ENCODE results near the gene DHRS4.

Gene DHRS4
- 3.9 to 5.9 (median 5.4) reads per million in 3 donors for total RNA-seq

DNA sequence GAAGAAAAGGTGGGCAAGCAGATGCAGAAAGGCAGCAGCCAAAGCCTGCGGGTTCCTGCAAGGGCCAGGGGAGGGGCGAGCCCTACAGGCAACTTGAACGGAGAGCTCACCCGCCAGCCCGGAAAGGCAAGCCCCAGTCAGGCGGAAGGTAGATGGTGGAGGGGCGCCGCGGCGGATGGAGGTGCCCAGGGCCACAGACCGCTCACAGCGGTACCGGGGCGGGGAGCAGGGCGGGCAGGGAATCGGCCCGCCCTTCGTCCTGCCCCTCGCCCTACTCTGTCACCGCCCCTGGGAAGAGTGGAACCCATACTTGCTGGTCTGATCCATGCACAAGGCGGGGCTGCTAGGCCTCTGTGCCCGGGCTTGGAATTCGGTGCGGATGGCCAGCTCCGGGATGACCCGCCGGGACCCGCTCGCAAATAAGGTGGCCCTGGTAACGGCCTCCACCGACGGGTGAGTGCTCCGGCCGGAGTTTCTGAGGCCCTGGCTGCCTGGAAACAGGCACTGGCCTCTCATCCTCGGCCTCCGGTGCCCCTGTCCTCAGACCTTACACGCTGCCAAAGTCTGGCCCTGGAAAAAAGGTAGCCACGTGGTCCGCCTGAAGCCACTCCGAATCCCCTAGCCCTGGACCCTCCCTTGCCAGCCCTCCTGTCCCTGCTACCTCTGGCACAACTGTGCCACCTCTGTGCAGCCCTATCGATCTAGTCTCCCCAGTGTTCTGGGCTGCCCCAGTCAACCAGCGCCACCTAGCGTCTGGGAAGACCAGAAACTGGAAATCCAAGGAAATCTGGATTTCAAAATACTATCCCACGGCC is at the start of gene DHRS4:
Gene DHRS4 (plus strand): TSS at position 307 of the 815 bp plus-strand sequence. CDS start 19 bp downstream, at position 326.
- H3K36me3 ChIP-seq (ENCODE audit: control insufficient read depth, insufficient read depth, low read length): no peaks in the 10 kb centered on the region
- peaks cover 9% of the 10 kb centered on the region for H3K4me1 ChIP-seq (ENCODE audit: control insufficient read depth, insufficient read depth, low read length, poor library complexity, severe bottlenecking)
- peak within 1 kb of the TSS; percentile 85 for H3K4me3 ChIP-seq (ENCODE audit: insufficient read depth, low read depth, low read length, poor library complexity, severe bottlenecking)
- DNase-seq: peak; percentile 66 to 73 (median 73)
- peak within 1 kb of the TSS; percentile 66 for H3K27ac ChIP-seq (ENCODE audit: insufficient read depth, low read length, poor library complexity, severe bottlenecking)
- H3K27me3 ChIP-seq (replicated peaks; ENCODE audit: control insufficient read depth, insufficient read depth, low read length, poor library complexity, severe bottlenecking): no peaks in the 10 kb centered on the region
- H3K9me3 ChIP-seq (ENCODE audit: control insufficient read depth, low read length): no peaks in the 10 kb centered on the region

DNA sequence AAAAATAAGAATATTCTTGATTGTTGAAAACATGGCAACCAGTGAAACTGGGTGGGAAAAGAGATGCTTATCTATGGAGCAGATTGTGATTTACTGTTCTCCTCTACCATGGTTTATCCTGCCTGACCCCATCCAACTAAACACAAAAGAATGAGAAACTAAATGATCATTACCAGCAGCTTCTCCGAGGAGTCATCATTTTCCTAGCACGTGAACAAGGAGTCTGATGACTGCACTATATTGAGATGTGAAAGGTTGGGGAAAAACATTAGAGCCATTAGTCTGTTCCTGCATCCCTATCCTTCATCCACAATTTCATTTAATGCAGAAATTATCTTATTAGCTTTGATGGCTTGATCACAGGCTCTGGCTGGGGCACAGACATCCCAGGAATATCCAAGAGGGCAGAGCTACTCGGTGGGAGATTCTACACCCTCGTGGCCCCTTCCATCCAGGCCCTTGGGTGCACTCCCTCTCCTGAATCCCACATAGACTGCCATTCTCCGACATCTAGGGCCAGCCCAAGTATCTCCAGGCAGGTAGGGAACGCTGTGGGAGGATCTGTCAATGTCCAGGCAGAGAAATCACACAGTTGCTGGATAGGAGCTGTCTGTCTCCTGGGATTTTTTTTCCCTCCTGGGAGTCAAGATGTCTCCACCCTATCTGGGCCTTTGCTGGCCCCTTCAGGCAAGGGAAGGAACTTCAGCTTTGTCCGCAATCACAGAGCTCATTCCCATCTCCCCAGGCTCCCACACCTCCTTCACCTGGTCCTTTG is 43.3 kb upstream of the DHRS4 start:
- H3K27ac ChIP-seq (ENCODE audit: insufficient read depth, low read length, poor library complexity, severe bottlenecking): no peak overlapping the region
- H3K4me1 ChIP-seq (ENCODE audit: control insufficient read depth, insufficient read depth, low read length, poor library complexity, severe bottlenecking): no peaks in the 10 kb centered on the region
- no peak for DNase-seq
- no peaks in the 10 kb centered on the region for H3K27me3 ChIP-seq (replicated peaks; ENCODE audit: control insufficient read depth, insufficient read depth, low read length, poor library complexity, severe bottlenecking)
- no peaks in the 10 kb centered on the region for H3K9me3 ChIP-seq (ENCODE audit: control insufficient read depth, low read length)
- H3K36me3 ChIP-seq (ENCODE audit: control insufficient read depth, insufficient read depth, low read length): no peaks in the 10 kb centered on the region
- no peak overlapping the region for H3K4me3 ChIP-seq (ENCODE audit: insufficient read depth, low read depth, low read length, poor library complexity, severe bottlenecking)

DNA sequence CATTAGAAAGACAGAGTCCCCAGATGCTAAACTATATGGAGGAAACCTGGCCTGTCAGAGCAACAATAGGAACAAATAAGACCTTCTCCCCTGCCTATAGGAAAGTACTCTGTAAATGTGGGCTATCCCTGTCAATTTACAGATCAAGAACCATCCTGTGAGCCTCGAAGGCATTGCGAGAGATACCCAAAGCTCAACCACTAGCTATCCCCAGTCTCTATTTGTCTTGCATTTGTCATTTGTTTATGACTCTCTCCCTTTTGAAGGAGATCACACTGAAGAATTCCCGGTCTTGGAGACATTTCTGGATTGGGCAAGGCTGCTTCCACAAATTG is 42.7 kb upstream of the DHRS4 start:
- Histone ChIP-seq H3K27me3 (replicated peaks; ENCODE audit: control insufficient read depth, insufficient read depth, low read length, poor library complexity, severe bottlenecking) (no peaks in the 10 kb centered on the region), H3K4me3 (ENCODE audit: insufficient read depth, low read depth, low read length, poor library complexity, severe bottlenecking) (no peak overlapping the region)
- no peak for DNase-seq

DNA sequence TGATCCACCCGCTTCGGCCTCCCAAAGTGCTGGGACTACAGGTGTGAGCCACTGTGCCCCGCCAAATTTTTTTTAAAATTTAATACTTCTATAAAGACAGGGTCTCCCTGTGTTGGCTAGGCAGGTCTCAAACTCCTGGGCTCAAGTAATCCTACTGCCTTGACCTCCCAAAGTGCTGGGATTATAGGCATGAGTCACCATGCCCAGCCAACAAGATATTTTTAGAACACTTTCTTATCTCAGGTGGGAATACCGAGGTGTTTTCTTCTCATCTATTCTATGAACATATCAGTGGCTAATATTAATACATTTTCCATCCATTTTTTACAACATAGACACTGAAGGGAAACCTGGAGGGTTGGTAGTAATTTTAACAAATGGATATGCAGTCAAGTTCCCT is 38.0 kb upstream of the DHRS4 start:
- Histone ChIP-seq H3K27ac (ENCODE audit: insufficient read depth, low read length, poor library complexity, severe bottlenecking) (no peak overlapping the region), H3K9me3 (ENCODE audit: control insufficient read depth, low read length) (no peaks in the 10 kb centered on the region), H3K4me3 (ENCODE audit: insufficient read depth, low read depth, low read length, poor library complexity, severe bottlenecking) (no peak overlapping the region), H3K4me1 (ENCODE audit: control insufficient read depth, insufficient read depth, low read length, poor library complexity, severe bottlenecking) (no peaks in the 10 kb centered on the region), H3K36me3 (ENCODE audit: control insufficient read depth, insufficient read depth, low read length) (no peaks in the 10 kb centered on the region), H3K27me3 (replicated peaks; ENCODE audit: control insufficient read depth, insufficient read depth, low read length, poor library complexity, severe bottlenecking) (no peaks in the 10 kb centered on the region)
- DNase-seq: no peak

More for the DNA sequence above, 42.7 kb upstream of the DHRS4 start:
- Histone ChIP-seq H3K9me3 (ENCODE audit: control insufficient read depth, low read length) (no peaks in the 10 kb centered on the region), H3K36me3 (ENCODE audit: control insufficient read depth, insufficient read depth, low read length) (no peaks in the 10 kb centered on the region), H3K4me1 (ENCODE audit: control insufficient read depth, insufficient read depth, low read length, poor library complexity, severe bottlenecking) (no peaks in the 10 kb centered on the region), H3K27ac (ENCODE audit: insufficient read depth, low read length, poor library complexity, severe bottlenecking) (no peak overlapping the region)

DNA sequence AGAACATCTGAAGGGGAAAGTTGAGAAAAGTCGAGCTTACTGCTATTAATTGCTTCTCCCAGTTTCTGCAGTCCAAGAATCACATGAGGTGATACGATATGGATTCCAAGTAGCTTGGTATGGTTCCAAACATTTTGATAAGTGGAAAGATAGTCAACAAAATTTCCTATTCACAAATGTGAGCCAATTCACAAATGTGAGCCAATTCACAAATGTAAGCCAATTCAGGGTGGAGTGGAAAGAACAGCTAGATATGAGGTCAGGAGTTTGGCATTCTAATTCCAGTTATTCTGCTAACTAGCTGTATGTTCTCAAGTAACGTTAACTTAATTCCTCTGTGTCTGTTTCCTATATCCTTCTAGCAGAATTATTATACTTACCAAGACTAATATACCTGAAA is 37.6 kb upstream of the DHRS4 start:
- H3K36me3 ChIP-seq (ENCODE audit: control insufficient read depth, insufficient read depth, low read length): no peaks in the 10 kb centered on the region
- H3K27ac ChIP-seq (ENCODE audit: insufficient read depth, low read length, poor library complexity, severe bottlenecking): no peak overlapping the region
- no peak for DNase-seq
- H3K4me1 ChIP-seq (ENCODE audit: control insufficient read depth, insufficient read depth, low read length, poor library complexity, severe bottlenecking): no peaks in the 10 kb centered on the region
- H3K4me3 ChIP-seq (ENCODE audit: insufficient read depth, low read depth, low read length, poor library complexity, severe bottlenecking): no peak overlapping the region
- H3K9me3 ChIP-seq (ENCODE audit: control insufficient read depth, low read length): no peaks in the 10 kb centered on the region
- no peaks in the 10 kb centered on the region for H3K27me3 ChIP-seq (replicated peaks; ENCODE audit: control insufficient read depth, insufficient read depth, low read length, poor library complexity, severe bottlenecking)

DNA sequence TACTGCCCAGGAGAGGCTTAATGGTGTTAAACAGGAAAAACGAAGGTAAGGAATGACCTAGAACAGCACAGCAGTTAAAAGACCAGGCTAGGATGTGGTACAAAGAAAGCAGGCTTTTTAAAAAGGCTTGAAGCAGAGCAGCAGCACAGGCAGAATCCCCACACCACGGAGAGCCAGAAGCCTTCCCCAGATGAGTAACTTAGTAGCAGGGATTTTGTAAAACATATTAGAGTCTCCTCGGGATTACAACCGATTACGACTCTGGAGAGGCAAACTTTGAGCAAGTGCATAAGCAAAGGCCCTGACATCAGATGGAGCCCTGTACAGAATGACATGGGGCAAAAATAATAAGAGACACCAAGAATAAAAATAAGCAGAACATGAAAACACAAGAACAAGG is 37.1 kb upstream of the DHRS4 start:
- no peaks in the 10 kb centered on the region for H3K9me3 ChIP-seq (ENCODE audit: control insufficient read depth, low read length)
- H3K27me3 ChIP-seq (replicated peaks; ENCODE audit: control insufficient read depth, insufficient read depth, low read length, poor library complexity, severe bottlenecking): no peaks in the 10 kb centered on the region
- no peak overlapping the region for H3K27ac ChIP-seq (ENCODE audit: insufficient read depth, low read length, poor library complexity, severe bottlenecking)
- no peaks in the 10 kb centered on the region for H3K4me1 ChIP-seq (ENCODE audit: control insufficient read depth, insufficient read depth, low read length, poor library complexity, severe bottlenecking)
- H3K36me3 ChIP-seq (ENCODE audit: control insufficient read depth, insufficient read depth, low read length): no peaks in the 10 kb centered on the region
- DNase-seq: no peak
- no peak overlapping the region for H3K4me3 ChIP-seq (ENCODE audit: insufficient read depth, low read depth, low read length, poor library complexity, severe bottlenecking)

DNA sequence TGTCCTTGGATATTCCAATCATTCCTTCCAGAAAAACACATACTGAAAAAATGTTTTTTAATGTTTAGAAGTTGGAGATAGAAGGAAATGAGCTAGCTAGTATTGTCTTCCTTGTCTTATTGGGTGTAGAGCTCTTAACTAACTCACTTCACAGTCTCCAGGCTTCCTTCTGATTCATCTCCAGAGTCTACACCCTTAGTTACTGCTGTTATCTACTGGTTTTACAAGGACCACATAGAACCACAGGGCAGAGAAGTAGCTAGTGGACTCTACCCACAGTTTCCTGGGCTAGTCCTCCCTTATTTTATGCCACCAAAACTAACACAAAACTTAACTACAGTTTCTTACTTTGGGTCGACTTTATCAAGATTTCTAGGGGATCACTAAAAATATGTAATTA is 31.0 kb upstream of the DHRS4 start:
- no peak overlapping the region for H3K27ac ChIP-seq (ENCODE audit: insufficient read depth, low read length, poor library complexity, severe bottlenecking)
- H3K4me3 ChIP-seq (ENCODE audit: insufficient read depth, low read depth, low read length, poor library complexity, severe bottlenecking): no peak overlapping the region
- H3K4me1 ChIP-seq (ENCODE audit: control insufficient read depth, insufficient read depth, low read length, poor library complexity, severe bottlenecking): no peaks in the 10 kb centered on the region
- no peaks in the 10 kb centered on the region for H3K27me3 ChIP-seq (replicated peaks; ENCODE audit: control insufficient read depth, insufficient read depth, low read length, poor library complexity, severe bottlenecking)
- H3K9me3 ChIP-seq (ENCODE audit: control insufficient read depth, low read length): no peaks in the 10 kb centered on the region
- DNase-seq: no peak
- H3K36me3 ChIP-seq (ENCODE audit: control insufficient read depth, insufficient read depth, low read length): no peaks in the 10 kb centered on the region

DNA sequence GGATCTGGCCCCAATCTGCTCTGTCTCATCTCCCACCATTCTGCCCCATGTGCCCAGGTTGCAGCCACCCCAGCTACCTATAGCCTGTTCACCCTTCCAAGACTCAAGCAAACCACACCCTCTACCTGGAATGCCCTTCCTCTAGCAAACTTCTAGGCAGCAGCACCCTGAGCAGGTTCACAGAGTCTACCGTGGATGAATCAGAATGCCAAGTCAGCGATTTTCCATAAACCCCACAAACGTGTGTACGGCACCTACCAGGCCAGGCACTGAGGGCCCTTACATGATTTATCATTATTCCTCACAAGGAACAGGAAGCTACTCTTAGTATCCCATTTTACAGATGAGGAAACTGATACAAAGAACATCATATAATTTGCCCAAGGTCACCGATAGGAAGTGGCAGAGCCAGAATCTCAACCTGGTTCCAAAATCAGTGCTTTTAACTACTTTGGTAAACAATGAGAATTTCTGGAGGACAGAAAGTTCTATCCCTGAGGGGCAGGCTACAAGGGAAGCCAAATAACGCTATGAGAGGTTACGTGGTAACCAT is 28.0 kb upstream of the DHRS4 start:
- Histone ChIP-seq H3K4me3 (ENCODE audit: insufficient read depth, low read depth, low read length, poor library complexity, severe bottlenecking) (no peak overlapping the region), H3K36me3 (ENCODE audit: control insufficient read depth, insufficient read depth, low read length) (no peaks in the 10 kb centered on the region), H3K27ac (ENCODE audit: insufficient read depth, low read length, poor library complexity, severe bottlenecking) (no peak overlapping the region), H3K4me1 (ENCODE audit: control insufficient read depth, insufficient read depth, low read length, poor library complexity, severe bottlenecking) (no peaks in the 10 kb centered on the region), H3K27me3 (replicated peaks; ENCODE audit: control insufficient read depth, insufficient read depth, low read length, poor library complexity, severe bottlenecking) (no peaks in the 10 kb centered on the region), H3K9me3 (ENCODE audit: control insufficient read depth, low read length) (no peaks in the 10 kb centered on the region)
- no peak for DNase-seq

DNA sequence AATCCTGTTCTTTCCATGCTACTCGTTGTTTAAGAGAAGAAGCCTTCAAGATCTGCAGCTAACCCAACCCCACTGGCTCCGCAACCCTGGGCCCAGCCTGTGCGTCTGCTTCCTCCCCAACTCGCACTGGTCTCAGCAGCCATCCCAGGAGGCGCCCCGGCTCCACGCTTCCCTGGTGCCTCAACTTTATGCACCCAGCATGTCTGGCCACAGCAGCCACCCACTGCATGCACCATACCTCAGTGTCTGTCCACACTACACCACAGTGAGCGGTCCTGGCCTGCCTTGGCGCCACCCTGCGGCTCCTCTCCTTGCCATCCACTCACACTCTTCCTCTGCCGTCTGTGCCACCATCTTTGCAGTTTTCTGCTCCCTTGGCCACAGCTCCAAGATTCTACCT is 27.0 kb upstream of the DHRS4 start:
- Histone ChIP-seq H3K4me3 (ENCODE audit: insufficient read depth, low read depth, low read length, poor library complexity, severe bottlenecking) (no peak overlapping the region), H3K27ac (ENCODE audit: insufficient read depth, low read length, poor library complexity, severe bottlenecking) (no peak overlapping the region), H3K9me3 (ENCODE audit: control insufficient read depth, low read length) (no peaks in the 10 kb centered on the region), H3K36me3 (ENCODE audit: control insufficient read depth, insufficient read depth, low read length) (no peaks in the 10 kb centered on the region), H3K27me3 (replicated peaks; ENCODE audit: control insufficient read depth, insufficient read depth, low read length, poor library complexity, severe bottlenecking) (no peaks in the 10 kb centered on the region), H3K4me1 (ENCODE audit: control insufficient read depth, insufficient read depth, low read length, poor library complexity, severe bottlenecking) (no peaks in the 10 kb centered on the region)
- no peak for DNase-seq

DNA sequence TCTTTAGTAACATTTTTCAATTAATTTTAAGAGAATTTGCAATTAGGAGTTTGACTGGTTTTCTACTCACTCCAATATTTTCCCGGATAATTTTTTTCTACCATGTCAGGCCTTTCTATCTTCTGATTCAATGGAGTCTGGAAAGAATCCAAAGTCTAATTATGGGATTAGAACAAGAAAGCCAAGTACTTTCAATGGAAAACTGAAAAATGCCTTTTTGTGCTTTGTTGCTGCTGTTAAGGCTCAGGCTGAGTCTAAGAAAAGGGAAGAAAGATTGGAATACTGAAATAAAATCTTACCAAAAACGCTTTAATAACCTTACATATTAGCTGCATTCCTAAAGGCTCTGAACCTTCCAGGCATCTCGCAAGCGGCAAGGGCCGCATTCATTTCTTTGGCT is 24.4 kb upstream of the DHRS4 start:
- Histone ChIP-seq H3K4me1 (ENCODE audit: control insufficient read depth, insufficient read depth, low read length, poor library complexity, severe bottlenecking) (no peaks in the 10 kb centered on the region), H3K9me3 (ENCODE audit: control insufficient read depth, low read length) (no peaks in the 10 kb centered on the region), H3K4me3 (ENCODE audit: insufficient read depth, low read depth, low read length, poor library complexity, severe bottlenecking) (no peak overlapping the region), H3K27ac (ENCODE audit: insufficient read depth, low read length, poor library complexity, severe bottlenecking) (no peak overlapping the region), H3K27me3 (replicated peaks; ENCODE audit: control insufficient read depth, insufficient read depth, low read length, poor library complexity, severe bottlenecking) (no peaks in the 10 kb centered on the region), H3K36me3 (ENCODE audit: control insufficient read depth, insufficient read depth, low read length) (no peaks in the 10 kb centered on the region)
- DNase-seq: no peak
